Fibroblast of skin of left quadriceps (primary cell): ENCODE data around the gene PMM2.
A peak's percentile ranks its signal among the peaks of the same experiment; 100 is the strongest.
"Not testable (repeated sequence)": the region's sequence is repeated elsewhere in the genome, so short reads cannot be mapped to it uniquely, and the experiment has no call there.

Source experiments
- DNase-seq, 2 experiments: peaks; one replicate each; pipeline ENCODE4 v3.0.0-alpha.2; 2013; ENCODE audit warnings: low read depth in 2 of 2

Gene PMM2

GRCh38 chr16:8797364-8798173 is at the start of gene PMM2, which contains the start of gene TMEM186:
TSS of gene PMM2 (plus strand) at chr16:8797839. CDS start at chr16:8797883, 44 bp downstream.
TSS of gene TMEM186 (minus strand) at chr16:8797639. CDS start at chr16:8797614, 25 bp downstream.
- peak; percentile 89 to 90 for DNase-seq

- DNase-seq, result not testable (repeated sequence)
These were observed 48.7 kb upstream of the PMM2 start for GRCh38 chr16:8748944-8749343.

- peak; percentile 75 to 80 for DNase-seq
These were observed 45.9 kb upstream of the PMM2 start for GRCh38 chr16:8751481-8752311.

- DNase-seq, result no peak
These were observed 44.9 kb upstream of the PMM2 start for GRCh38 chr16:8752706-8753105.

GRCh38 chr16:8753416-8754054 is 44.1 kb upstream of the PMM2 start:
- no peak for DNase-seq

- DNase-seq, result no peak
These were observed 40.9 kb upstream of the PMM2 start for GRCh38 chr16:8756755-8757154.

- no peak for DNase-seq
These were observed 39.6 kb upstream of the PMM2 start for GRCh38 chr16:8758022-8758421.

GRCh38 chr16:8760021-8760420 is 37.6 kb upstream of the PMM2 start:
- DNase-seq, result no peak

GRCh38 chr16:8761078-8761477 is 36.6 kb upstream of the PMM2 start:
- no peak for DNase-seq

GRCh38 chr16:8762254-8762653 is 35.4 kb upstream of the PMM2 start:
- no peak for DNase-seq

GRCh38 chr16:8763083-8763482 is 34.6 kb upstream of the PMM2 start:
- DNase-seq, result no peak

- no peak for DNase-seq
These were observed 33.7 kb upstream of the PMM2 start for GRCh38 chr16:8763899-8764298.

- DNase-seq, result no peak
These were observed 33.0 kb upstream of the PMM2 start for GRCh38 chr16:8764525-8765250.

GRCh38 chr16:8767176-8767575 is 30.5 kb upstream of the PMM2 start:
- no peak for DNase-seq

- no peak for DNase-seq
These were observed 29.4 kb upstream of the PMM2 start for GRCh38 chr16:8768283-8768682.

- no peak for DNase-seq
These were observed 28.9 kb upstream of the PMM2 start for GRCh38 chr16:8768692-8769091.

GRCh38 chr16:8773537-8773936 is 24.1 kb upstream of the PMM2 start:
- DNase-seq, result no peak

- no peak for DNase-seq
These were observed 23.4 kb upstream of the PMM2 start for GRCh38 chr16:8774208-8774607.

GRCh38 chr16:8775359-8775758 is 22.3 kb upstream of the PMM2 start:
- no peak for DNase-seq

GRCh38 chr16:8776129-8776584 is 21.5 kb upstream of the PMM2 start:
- DNase-seq, result no peak

GRCh38 chr16:8777217-8777616 is 20.4 kb upstream of the PMM2 start:
- no peak for DNase-seq

GRCh38 chr16:8781797-8782196 is 15.8 kb upstream of the PMM2 start:
- no peak for DNase-seq
